HepG2 (cell line): ENCODE data around the gene NR0B1. TPM values are rescaled to one million over a fixed set of nuclear protein-coding genes. Genes with fewer than 3 reads are reported as not detected.

Experiments used
- ATF1 ChIP-seq: IDR thresholded peaks from 2 replicates; pipeline ENCODE4 v1.6.1; 2016; ENCODE audit warnings: mild to moderate bottlenecking, control low read depth
- EP300 ChIP-seq, 3 experiments: sonication (generic) in 1 of 3; formaldehyde crosslinking in 1 of 3; IDR thresholded peaks; 2 replicates each; pipeline versions ENCODE4 v1.5.1 to v1.6.1; 2011 to 2020; ENCODE audit warnings: low read depth in 2 of 3, low read length in 2 of 3, borderline replicate concordance in 1 of 3, improper control_type of control experiment in 1 of 3, mild to moderate bottlenecking in 1 of 3, missing genetic modification reagents in 1 of 3, moderate library complexity in 1 of 3
- FOSL1 ChIP-seq: sonication (generic); formaldehyde crosslinking; IDR thresholded peaks from 2 replicates; pipeline ENCODE4 v1.9.0; 2021; ENCODE audit warnings: missing genetic modification reagents, borderline replicate concordance
- FOXA1 ChIP-seq, 2 experiments: fragments of 450-650 bp in 1 of 2; sonication (generic) in 1 of 2; formaldehyde crosslinking in 1 of 2; IDR thresholded peaks; 2 replicates each; pipeline versions ENCODE4 v1.4.0 to v1.6.1; 2016 to 2020; ENCODE audit warnings: missing genetic modification reagents in 1 of 2
- FOXP1 ChIP-seq, 2 experiments: fragments of 450-650 bp in 1 of 2; IDR thresholded peaks; 2 replicates each; pipeline ENCODE4 v1.6.1; 2017 to 2018; ENCODE audit warnings: antibody characterized with exemption in 1 of 2
- FOXP4 ChIP-seq: sonication (generic); formaldehyde crosslinking; IDR thresholded peaks from 2 replicates; pipeline ENCODE4 v1.4.0; 2020; ENCODE audit warnings: missing genetic modification reagents
- HDAC2 ChIP-seq: sonication (generic); formaldehyde crosslinking; IDR thresholded peaks from 2 replicates; pipeline ENCODE4 v1.4.0; 2020; ENCODE audit warnings: missing genetic modification reagents
- HOXA3 ChIP-seq: sonication (generic); formaldehyde crosslinking; IDR thresholded peaks from 2 replicates; pipeline ENCODE4 v1.5.0; 2020; ENCODE audit warnings: missing genetic modification reagents
- SMAD3 ChIP-seq: sonication (generic); formaldehyde crosslinking; IDR thresholded peaks from 2 replicates; pipeline ENCODE4 v1.4.0; 2020; ENCODE audit warnings: missing genetic modification reagents
- TARDBP ChIP-seq: sonication (generic); formaldehyde crosslinking; IDR thresholded peaks from 2 replicates; pipeline ENCODE4 v1.8.0; 2022; ENCODE audit warnings: mild to moderate bottlenecking, missing genetic modification reagents
- TCF7 ChIP-seq: sonication (generic); IDR thresholded peaks from 2 replicates; pipeline ENCODE4 v1.6.1; 2016; ENCODE audit warnings: antibody characterized with exemption, low read depth
- TEAD3 ChIP-seq: optimal IDR thresholded peaks from 2 replicates; pipeline ENCODE3; 2016; ENCODE audit warnings: borderline replicate concordance
- USF2 ChIP-seq, 2 experiments: sonication (generic) in 1 of 2; formaldehyde crosslinking in 1 of 2; IDR thresholded peaks; 2 replicates each; pipeline versions ENCODE4 v1.5.1 to v1.6.1; 2011 to 2020; ENCODE audit warnings: borderline replicate concordance in 1 of 2, low read depth in 1 of 2, low read length in 1 of 2, mild to moderate bottlenecking in 1 of 2, missing genetic modification reagents in 1 of 2, moderate library complexity in 1 of 2
- ZMAT3 ChIP-seq: sonication (generic); formaldehyde crosslinking; conservative IDR thresholded peaks from 2 replicates; pipeline ENCODE4 v1.7.0; 2021; ENCODE audit warnings: missing genetic modification reagents
- ZNF510 ChIP-seq: sonication (generic); formaldehyde crosslinking; IDR thresholded peaks from 2 replicates; pipeline ENCODE4 v1.4.0; 2020; ENCODE audit warnings: low read depth, mild to moderate bottlenecking, missing genetic modification reagents
- ZNF644 ChIP-seq: IDR thresholded peaks from 2 replicates; pipeline ENCODE4 v1.6.1; 2016; ENCODE audit warnings: low read depth
- ZNF678 ChIP-seq: sonication (generic); formaldehyde crosslinking; IDR thresholded peaks from 2 replicates; pipeline ENCODE4 v1.4.0; 2020; ENCODE audit warnings: mild to moderate bottlenecking, missing genetic modification reagents
- ZZZ3 ChIP-seq: sonication (generic); formaldehyde crosslinking; IDR thresholded peaks from 2 replicates; pipeline ENCODE4 v1.4.0; 2020; ENCODE audit warnings: missing genetic modification reagents, mild to moderate bottlenecking, borderline replicate concordance
- polyA plus RNA-seq, 8 experiments: library from polyadenylated mRNA; depleted of rRNA in 3 of 8; stranded (reverse) in 7 of 8; unstranded in 1 of 8; fragments of >200 nt; fragmentation: Illumina TruSeq in 4 of 8; extraction: Trizol in 4 of 8; gene quantifications; 2 replicates each; pipeline versions ENCODE4 v1.2.1 to v1.2.3, GENCODE V29; 2011 to 2016; ENCODE audit warnings: low read depth in 4 of 8, missing spikeins in 1 of 8, mixed read lengths in 1 of 8; ENCODE audit not compliant: insufficient read depth in 1 of 8
- total RNA-seq, 5 experiments: library from RNA; depleted of rRNA; stranded (reverse); fragments of >200 nt; fragmentation: Illumina TruSeq; extraction: Trizol; gene quantifications; 2 replicates each; pipeline ENCODE4 v1.2.3, GENCODE V29; 2016; ENCODE audit warnings: low read depth in 1 of 5
- TF ChIP-seq, protein P1 (sequence below): sonication (generic); formaldehyde crosslinking; conservative IDR thresholded peaks from 2 replicates; pipeline ENCODE4 v1.4.0; 2020; ENCODE audit warnings: mild to moderate bottlenecking, missing genetic modification reagents, moderate library complexity
- TF ChIP-seq, protein P2 (sequence below): sonication (generic); formaldehyde crosslinking; IDR thresholded peaks from 2 replicates; pipeline ENCODE4 v1.5.1; 2020; ENCODE audit warnings: missing genetic modification reagents, mild to moderate bottlenecking, borderline replicate concordance

NR0B1 gene
- total and polyA plus RNA-seq, 2 of the 13 experiments (the other 11 are each of a cell fraction or from before 2014, with no cell fraction given): not detected

GRCh38 chrX:30313322-30313721, 4.1 kb upstream of the NR0B1 start (continued):
- TF ChIP-seq USF2 (IDR thresholded peaks at IDR 0.05; ENCODE audit: low read depth, low read length): no peak
- TF ChIP-seq USF2 (CRISPR knock-in tag; IDR thresholded peaks at IDR 0.05; ENCODE audit: borderline replicate concordance): no peak
- TF ChIP-seq TEAD3 (CRISPR knock-in tag): peak; percentile 37
- no peak; the same call in 1 of the 2 replicates for TF ChIP-seq FOXA1 (IDR thresholded peaks at IDR 0.05)
- TF ChIP-seq FOXA1 (CRISPR knock-in tag; IDR thresholded peaks at IDR 0.05): peak; percentile 86
- peak; percentile 59; the same call in 1 of the 2 replicates for TF ChIP-seq FOXP4
- TF ChIP-seq HDAC2 (CRISPR knock-in tag): peak; percentile 52; the same call in 1 of the 2 replicates
- no peak for TF ChIP-seq ZMAT3
- 0 out of 2 replicates have a peak, but pooled peaks have one; percentile 10 for TF ChIP-seq ZNF644 (CRISPR knock-in tag)
- TF ChIP-seq HOXA3 (CRISPR knock-in tag): 0 out of 2 replicates have a peak, but pooled peaks have one; percentile 24
- TF ChIP-seq TARDBP (CRISPR knock-in tag): 0 out of 2 replicates have a peak, but pooled peaks have one; percentile 17
- no peak for TF ChIP-seq ZNF678 (CRISPR knock-in tag)
- no peak for TF ChIP-seq ZZZ3
- peak; percentile 43 to 75; a peak in 3 of 4 replicates for TF ChIP-seq EP300 (IDR thresholded peaks at IDR 0.05; ENCODE audit: low read depth in 2 of 2, low read length in 2 of 2)
- TF ChIP-seq EP300 (CRISPR knock-in tag; IDR thresholded peaks at IDR 0.05; ENCODE audit: borderline replicate concordance): peak; percentile 79; the same call in 1 of the 2 replicates
- TF ChIP-seq ZNF510 (CRISPR knock-in tag): no peak
- TF ChIP-seq, protein P1, sequence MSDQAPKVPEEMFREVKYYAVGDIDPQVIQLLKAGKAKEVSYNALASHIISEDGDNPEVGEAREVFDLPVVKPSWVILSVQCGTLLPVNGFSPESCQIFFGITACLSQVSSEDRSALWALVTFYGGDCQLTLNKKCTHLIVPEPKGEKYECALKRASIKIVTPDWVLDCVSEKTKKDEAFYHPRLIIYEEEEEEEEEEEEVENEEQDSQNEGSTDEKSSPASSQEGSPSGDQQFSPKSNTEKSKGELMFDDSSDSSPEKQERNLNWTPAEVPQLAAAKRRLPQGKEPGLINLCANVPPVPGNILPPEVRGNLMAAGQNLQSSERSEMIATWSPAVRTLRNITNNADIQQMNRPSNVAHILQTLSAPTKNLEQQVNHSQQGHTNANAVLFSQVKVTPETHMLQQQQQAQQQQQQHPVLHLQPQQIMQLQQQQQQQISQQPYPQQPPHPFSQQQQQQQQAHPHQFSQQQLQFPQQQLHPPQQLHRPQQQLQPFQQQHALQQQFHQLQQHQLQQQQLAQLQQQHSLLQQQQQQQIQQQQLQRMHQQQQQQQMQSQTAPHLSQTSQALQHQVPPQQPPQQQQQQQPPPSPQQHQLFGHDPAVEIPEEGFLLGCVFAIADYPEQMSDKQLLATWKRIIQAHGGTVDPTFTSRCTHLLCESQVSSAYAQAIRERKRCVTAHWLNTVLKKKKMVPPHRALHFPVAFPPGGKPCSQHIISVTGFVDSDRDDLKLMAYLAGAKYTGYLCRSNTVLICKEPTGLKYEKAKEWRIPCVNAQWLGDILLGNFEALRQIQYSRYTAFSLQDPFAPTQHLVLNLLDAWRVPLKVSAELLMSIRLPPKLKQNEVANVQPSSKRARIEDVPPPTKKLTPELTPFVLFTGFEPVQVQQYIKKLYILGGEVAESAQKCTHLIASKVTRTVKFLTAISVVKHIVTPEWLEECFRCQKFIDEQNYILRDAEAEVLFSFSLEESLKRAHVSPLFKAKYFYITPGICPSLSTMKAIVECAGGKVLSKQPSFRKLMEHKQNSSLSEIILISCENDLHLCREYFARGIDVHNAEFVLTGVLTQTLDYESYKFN (CRISPR knock-in tag): peak; percentile 39
- 0 out of 2 replicates have a peak, but pooled peaks have one; percentile 32 for TF ChIP-seq SMAD3 (CRISPR knock-in tag)
- no peak for TF ChIP-seq FOXP1 (IDR thresholded peaks at IDR 0.05)
- TF ChIP-seq FOXP1 (CRISPR knock-in tag; IDR thresholded peaks at IDR 0.05): peak; percentile 68
- TF ChIP-seq, protein P2, sequence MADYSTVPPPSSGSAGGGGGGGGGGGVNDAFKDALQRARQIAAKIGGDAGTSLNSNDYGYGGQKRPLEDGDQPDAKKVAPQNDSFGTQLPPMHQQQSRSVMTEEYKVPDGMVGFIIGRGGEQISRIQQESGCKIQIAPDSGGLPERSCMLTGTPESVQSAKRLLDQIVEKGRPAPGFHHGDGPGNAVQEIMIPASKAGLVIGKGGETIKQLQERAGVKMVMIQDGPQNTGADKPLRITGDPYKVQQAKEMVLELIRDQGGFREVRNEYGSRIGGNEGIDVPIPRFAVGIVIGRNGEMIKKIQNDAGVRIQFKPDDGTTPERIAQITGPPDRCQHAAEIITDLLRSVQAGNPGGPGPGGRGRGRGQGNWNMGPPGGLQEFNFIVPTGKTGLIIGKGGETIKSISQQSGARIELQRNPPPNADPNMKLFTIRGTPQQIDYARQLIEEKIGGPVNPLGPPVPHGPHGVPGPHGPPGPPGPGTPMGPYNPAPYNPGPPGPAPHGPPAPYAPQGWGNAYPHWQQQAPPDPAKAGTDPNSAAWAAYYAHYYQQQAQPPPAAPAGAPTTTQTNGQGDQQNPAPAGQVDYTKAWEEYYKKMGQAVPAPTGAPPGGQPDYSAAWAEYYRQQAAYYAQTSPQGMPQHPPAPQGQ (CRISPR knock-in tag): no peak
- no peak for TF ChIP-seq ATF1 (CRISPR knock-in tag)
- peak; percentile 63; the same call in 1 of the 2 replicates for TF ChIP-seq FOSL1 (CRISPR knock-in tag)
- peak; percentile 37 for TF ChIP-seq TCF7
